BLaER1 (cell line): ENCODE measurements around the gene PLEK2.
"Not testable (repeated sequence)": the region's sequence is repeated elsewhere in the genome, so short reads cannot be mapped to it uniquely, and the experiment has no call there.

ENCODE experiments used
- H3K27ac ChIP-seq: shearing (Covaris generic); formaldehyde crosslinking; 2 replicates; pipeline ENCODE4 v1.8.1; 2022
- H3K27me3 ChIP-seq: shearing (Covaris generic); formaldehyde crosslinking; 2 replicates; pipeline ENCODE4 v1.8.1; 2022
- H3K36me3 ChIP-seq: shearing (Covaris generic); formaldehyde crosslinking; 2 replicates; pipeline ENCODE4 v1.8.1; 2022
- H3K4me1 ChIP-seq: shearing (Covaris generic); formaldehyde crosslinking; 2 replicates; pipeline ENCODE4 v1.8.1; 2022
- H3K4me2 ChIP-seq: shearing (Covaris generic); formaldehyde crosslinking; 2 replicates; pipeline ENCODE4 v1.8.1; 2022
- H3K4me3 ChIP-seq: shearing (Covaris generic); formaldehyde crosslinking; 2 replicates; pipeline ENCODE4 v1.8.1; 2022
- H3K9ac ChIP-seq: shearing (Covaris generic); formaldehyde crosslinking; 2 replicates; pipeline ENCODE4 v1.8.1; 2022
- H3K9me3 ChIP-seq: shearing (Covaris generic); formaldehyde crosslinking; 2 replicates; pipeline ENCODE4 v1.8.1; 2022
- H4K20me1 ChIP-seq: shearing (Covaris generic); formaldehyde crosslinking; 2 replicates; pipeline ENCODE4 v1.8.1; 2022
- Cebpa-rat ChIP-seq: shearing (Covaris generic); IDR thresholded peaks from 2 replicates; pipeline ENCODE4 v1.8.1; 2022

PLEK2 gene, protein sequence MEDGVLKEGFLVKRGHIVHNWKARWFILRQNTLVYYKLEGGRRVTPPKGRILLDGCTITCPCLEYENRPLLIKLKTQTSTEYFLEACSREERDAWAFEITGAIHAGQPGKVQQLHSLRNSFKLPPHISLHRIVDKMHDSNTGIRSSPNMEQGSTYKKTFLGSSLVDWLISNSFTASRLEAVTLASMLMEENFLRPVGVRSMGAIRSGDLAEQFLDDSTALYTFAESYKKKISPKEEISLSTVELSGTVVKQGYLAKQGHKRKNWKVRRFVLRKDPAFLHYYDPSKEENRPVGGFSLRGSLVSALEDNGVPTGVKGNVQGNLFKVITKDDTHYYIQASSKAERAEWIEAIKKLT

DNA sequence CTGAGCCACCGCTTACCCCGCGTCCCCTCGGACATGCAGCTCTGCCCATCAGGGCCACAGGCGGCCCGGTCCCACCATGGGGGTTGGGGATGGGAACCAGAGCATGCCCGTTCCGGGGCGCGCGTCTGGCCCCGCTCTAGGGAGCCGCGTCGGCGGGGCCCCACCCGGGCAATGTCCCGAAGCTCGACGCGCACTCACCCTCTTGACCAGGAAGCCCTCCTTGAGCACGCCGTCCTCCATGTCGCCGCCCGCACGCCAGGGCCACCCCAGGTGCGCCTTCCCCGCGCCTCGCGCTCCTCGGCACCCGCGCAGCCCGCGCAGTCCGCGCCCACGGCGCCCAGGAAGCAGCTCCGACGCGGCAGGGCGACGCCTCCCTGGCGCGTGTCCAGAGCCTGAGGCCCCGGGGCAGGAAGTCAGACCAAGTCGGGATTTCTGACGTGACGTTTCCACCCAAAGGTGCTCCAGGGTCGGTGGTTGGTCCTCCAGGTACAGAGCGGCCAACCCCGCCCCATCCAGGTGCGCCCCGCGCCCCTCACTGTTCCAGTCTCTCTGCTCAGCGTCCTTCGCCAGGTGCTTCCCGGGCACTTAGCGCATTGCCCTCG lies at the start of gene PLEK2:
Gene PLEK2 (minus strand): TSS at position 346 of the 602 bp plus-strand sequence. CDS start 106 bp downstream, at position 240.
- Histone ChIP-seq H3K9me3 (no peaks in the 10 kb centered on the region), H3K4me2 (no peak within 1 kb of the TSS), H3K4me1 (peaks cover 9% of the 10 kb centered on the region), H3K36me3 (no peaks in the 10 kb centered on the region), H3K9ac (no peak within 1 kb of the TSS), H3K27ac (no peak within 1 kb of the TSS), H3K4me3 (no peak within 1 kb of the TSS), H3K27me3 (no peaks in the 10 kb centered on the region), H4K20me1 (no peaks in the 10 kb centered on the region)
- no peak for TF ChIP-seq Cebpa-rat

DNA sequence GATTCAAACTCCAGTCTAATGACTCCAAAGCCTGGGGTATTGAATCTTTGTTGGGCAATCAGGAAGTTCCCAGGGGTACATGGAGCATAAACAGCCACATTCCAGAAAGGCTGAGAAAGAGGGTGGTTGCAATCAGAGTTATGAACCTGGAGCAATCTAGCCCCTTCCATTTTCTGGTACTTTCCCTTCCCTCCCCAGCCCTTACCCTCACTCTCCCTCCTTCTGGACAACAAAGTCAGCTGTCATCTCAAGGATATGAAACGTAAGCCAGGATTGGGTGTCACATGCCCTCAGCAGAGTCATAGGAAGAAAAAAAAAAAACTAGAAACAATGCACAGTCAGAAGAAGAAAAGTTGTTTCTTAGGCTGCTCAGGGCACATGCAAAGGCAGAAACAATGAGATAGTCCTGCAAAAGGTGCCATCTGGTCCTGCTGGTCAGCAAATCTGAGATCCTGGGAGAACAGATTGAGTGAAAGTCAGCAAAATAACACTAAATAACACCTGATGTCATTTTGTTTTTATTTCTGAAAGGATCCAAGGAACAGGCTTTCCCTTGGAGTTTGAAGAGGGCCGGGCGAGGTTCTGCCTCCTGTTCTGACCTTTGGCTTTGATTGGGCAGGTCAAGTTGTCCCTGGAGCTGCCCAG lies 49.5 kb upstream of the PLEK2 start:
- Histone ChIP-seq H3K4me1 (no peaks in the 10 kb centered on the region), H3K4me2 (no peak overlapping the region), H3K27ac (no peak overlapping the region), H3K4me3 (no peak overlapping the region), H3K36me3 (no peaks in the 10 kb centered on the region), H3K9ac (no peak overlapping the region), H4K20me1 (no peaks in the 10 kb centered on the region), H3K9me3 (no peaks in the 10 kb centered on the region), H3K27me3 (no peaks in the 10 kb centered on the region)
- no peak for TF ChIP-seq Cebpa-rat

DNA sequence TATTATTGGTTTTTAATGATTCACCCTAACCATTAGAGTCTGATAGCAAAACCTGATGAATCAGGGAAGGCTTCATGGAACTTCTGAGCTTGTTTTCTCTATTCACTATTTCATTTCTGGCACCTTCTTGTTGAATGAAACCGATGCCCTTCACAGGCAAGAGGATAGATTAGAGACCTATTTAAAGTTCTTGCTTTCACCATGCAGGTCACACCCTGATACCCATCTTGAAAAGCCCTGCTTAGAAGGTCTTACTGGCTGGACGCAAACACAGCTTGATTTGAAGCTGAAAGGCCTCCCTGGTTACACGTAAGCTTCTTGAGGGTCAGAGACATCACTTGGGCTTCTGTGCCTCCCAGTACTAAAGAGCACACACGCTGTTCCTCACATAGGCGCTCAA lies 47.4 kb upstream of the PLEK2 start:
- no peaks in the 10 kb centered on the region for H3K27me3 ChIP-seq
- no peaks in the 10 kb centered on the region for H4K20me1 ChIP-seq
- H3K4me2 ChIP-seq = no peak overlapping the region
- no peak for TF ChIP-seq Cebpa-rat
- H3K9ac ChIP-seq = no peak overlapping the region
- H3K9me3 ChIP-seq = no peaks in the 10 kb centered on the region
- H3K27ac ChIP-seq = no peak overlapping the region
- H3K4me1 ChIP-seq = no peaks in the 10 kb centered on the region
- no peaks in the 10 kb centered on the region for H3K36me3 ChIP-seq
- no peak overlapping the region for H3K4me3 ChIP-seq

DNA sequence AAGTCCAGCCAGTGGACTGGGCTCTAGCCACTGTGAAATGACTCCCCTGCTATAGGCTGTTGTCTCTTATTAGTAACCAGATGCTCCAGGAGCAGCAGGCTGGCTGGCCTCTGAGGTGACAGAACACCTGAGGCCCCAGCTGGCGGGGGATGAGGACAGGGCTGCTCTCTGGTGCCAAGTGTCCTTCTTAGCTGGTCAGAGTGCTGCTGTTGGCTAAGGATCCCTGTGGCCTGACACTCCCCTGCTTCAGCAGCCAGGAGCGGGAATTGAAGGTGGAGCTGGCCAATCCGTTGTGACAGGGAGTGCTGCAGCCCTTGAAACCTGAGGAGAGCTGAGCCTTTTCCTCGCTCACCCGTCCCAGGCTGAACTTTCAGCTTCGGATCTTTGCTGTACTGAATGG lies 45.8 kb upstream of the PLEK2 start:
- Histone ChIP-seq H3K4me3 (no peak overlapping the region), H3K9ac (no peak overlapping the region), H3K36me3 (no peaks in the 10 kb centered on the region), H3K4me1 (no peaks in the 10 kb centered on the region), H3K27me3 (no peaks in the 10 kb centered on the region), H3K27ac (no peak overlapping the region), H3K4me2 (no peak overlapping the region), H3K9me3 (no peaks in the 10 kb centered on the region), H4K20me1 (no peaks in the 10 kb centered on the region)
- no peak for TF ChIP-seq Cebpa-rat

DNA sequence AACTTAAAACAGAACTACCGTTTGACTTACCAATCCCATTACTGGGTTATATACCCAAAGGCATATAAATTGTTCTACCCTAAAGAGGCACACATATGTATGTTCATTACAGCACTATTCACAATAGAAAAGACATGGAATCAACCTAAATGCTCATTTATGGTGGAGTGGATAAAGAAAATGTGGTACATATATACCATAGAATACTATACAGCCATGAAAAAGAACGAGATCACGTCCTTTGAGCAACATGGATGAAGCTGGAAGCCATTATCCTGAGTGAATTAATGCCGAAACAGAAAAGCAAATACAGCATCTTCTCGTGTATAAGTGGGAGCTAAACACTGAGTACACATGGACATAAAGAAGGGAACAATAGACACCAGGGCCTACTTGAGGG lies 44.8 kb upstream of the PLEK2 start:
- H3K36me3 ChIP-seq = no peaks in the 10 kb centered on the region
- no peak overlapping the region for H3K9ac ChIP-seq
- H3K9me3 ChIP-seq = no peaks in the 10 kb centered on the region
- no peaks in the 10 kb centered on the region for H3K4me1 ChIP-seq
- no peak overlapping the region for H3K4me2 ChIP-seq
- no peaks in the 10 kb centered on the region for H4K20me1 ChIP-seq
- no peaks in the 10 kb centered on the region for H3K27me3 ChIP-seq
- H3K4me3 ChIP-seq = no peak overlapping the region
- no peak for TF ChIP-seq Cebpa-rat
- H3K27ac ChIP-seq = no peak overlapping the region

DNA sequence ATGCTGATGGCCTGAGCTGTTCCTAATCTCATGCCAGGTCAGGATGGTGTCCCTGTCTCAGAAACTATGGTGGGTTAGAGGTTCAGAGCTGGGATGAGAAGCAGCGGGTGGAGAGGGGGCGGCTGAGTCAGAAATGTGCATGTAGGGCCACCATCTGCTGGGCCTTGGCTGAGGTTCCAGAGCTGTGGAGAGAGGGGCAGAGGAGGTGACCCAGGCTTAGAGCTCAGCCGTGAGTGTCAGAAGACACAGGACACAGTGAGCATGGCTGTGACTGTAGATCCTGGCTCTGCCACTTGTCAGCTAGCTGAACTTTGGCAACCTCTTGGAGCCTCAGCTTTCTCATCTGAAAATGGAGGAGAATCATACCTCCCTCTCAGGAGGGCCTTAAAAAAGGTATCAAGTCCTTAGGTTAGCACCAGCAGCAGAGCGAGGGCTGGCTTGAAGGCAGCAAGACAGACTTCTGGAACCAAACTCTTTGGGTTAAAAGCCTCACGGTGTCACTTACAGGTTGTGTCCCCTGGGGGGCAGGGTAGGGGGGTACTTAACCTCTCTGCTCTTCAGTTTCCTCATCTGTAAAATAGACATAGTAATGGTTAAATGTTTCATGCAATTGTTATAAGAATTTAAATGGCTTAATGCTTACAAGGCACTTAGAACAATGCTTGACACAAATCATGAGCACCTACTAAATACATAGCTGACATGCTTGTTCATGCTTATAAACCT lies 41.8 kb upstream of the PLEK2 start:
- peaks cover 21% of the 10 kb centered on the region for H3K9me3 ChIP-seq
- no peaks in the 10 kb centered on the region for H4K20me1 ChIP-seq
- no peak overlapping the region for H3K27ac ChIP-seq
- no peak overlapping the region for H3K9ac ChIP-seq
- no peak for TF ChIP-seq Cebpa-rat
- no peak overlapping the region for H3K4me2 ChIP-seq
- no peaks in the 10 kb centered on the region for H3K36me3 ChIP-seq
- no peaks in the 10 kb centered on the region for H3K4me1 ChIP-seq
- H3K27me3 ChIP-seq = no peaks in the 10 kb centered on the region
- no peak overlapping the region for H3K4me3 ChIP-seq

DNA sequence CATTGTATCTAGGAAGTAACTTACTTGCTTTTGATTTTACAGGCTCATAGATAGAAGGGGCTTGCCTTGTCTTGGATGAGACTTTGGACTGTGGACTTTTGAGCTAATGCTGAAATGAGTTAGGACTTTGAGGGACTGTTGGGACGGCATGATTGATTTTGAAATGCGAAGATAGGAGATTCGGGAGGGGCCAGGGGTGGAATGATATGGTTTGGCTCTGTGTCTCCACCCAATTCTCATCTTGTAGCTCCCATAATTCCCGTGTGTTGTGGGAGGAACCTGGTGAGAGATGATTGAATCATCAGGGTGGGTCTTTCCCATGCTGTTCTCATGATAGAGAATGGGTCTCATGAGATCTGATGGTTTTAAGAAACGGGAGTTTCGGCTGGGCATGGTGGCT lies 39.7 kb upstream of the PLEK2 start:
- H3K4me1 ChIP-seq, H3K4me3 ChIP-seq, H3K27ac ChIP-seq, H4K20me1 ChIP-seq, H3K9ac ChIP-seq, H3K4me2 ChIP-seq, H3K27me3 ChIP-seq, H3K36me3 ChIP-seq: not testable (repeated sequence)
- peaks cover 21% of the 10 kb centered on the region for H3K9me3 ChIP-seq

DNA sequence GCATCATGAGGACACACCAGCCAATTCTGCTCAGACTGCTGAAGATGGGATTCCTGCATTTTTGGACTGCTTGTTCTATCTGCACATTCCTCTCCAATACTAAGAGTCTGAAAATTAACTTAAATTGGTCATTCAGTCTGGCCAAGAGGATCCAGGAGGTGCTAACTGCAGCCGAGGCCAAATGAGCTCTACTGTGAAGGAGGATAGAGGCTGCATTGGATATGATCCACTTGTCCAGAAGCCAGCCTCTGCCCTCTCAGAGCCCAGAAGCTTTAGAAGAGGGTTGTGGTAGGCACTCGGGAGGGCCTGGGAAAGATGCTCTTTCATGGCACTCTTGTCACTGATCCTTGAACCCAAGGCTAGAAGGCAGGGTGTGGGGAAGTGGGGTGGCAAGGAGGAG lies 37.1 kb upstream of the PLEK2 start:
- Histone ChIP-seq H3K4me1 (no peaks in the 10 kb centered on the region), H3K4me3 (no peak overlapping the region), H3K4me2 (no peak overlapping the region), H3K9ac (no peak overlapping the region), H3K9me3 (peaks cover 21% of the 10 kb centered on the region), H3K36me3 (no peaks in the 10 kb centered on the region), H4K20me1 (no peaks in the 10 kb centered on the region), H3K27ac (no peak overlapping the region), H3K27me3 (no peaks in the 10 kb centered on the region)
- no peak for TF ChIP-seq Cebpa-rat

DNA sequence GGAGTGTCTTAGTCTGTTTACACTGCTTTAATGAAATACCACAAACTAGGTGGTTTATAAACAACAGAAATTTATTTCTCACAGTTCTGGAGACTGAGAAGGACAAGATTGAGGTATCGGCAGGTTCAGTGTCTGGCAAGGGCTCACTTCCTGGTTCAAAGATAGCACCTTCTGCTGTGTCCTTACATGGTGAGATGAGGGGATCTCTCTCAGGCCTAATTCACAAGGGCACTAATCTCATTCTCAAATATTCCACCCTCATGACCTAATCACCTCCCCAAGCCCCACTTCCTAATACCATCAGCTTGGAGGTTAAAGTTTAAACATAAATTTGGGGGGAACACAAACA lies 35.0 kb upstream of the PLEK2 start:
- Histone ChIP-seq H3K27me3 (no peaks in the 10 kb centered on the region), H3K4me1 (no peaks in the 10 kb centered on the region)

More for the DNA sequence above, 35.0 kb upstream of the PLEK2 start:
- no peak overlapping the region for H3K27ac ChIP-seq
- no peaks in the 10 kb centered on the region for H4K20me1 ChIP-seq
- no peak overlapping the region for H3K4me3 ChIP-seq
- no peak for TF ChIP-seq Cebpa-rat
- H3K9me3 ChIP-seq = peaks cover 21% of the 10 kb centered on the region
- no peaks in the 10 kb centered on the region for H3K36me3 ChIP-seq
- H3K4me2 ChIP-seq = no peak overlapping the region
- H3K9ac ChIP-seq = no peak overlapping the region
